ENCODE measurements around the gene DHX34. TPM values are rescaled to one million over a fixed set of nuclear protein-coding genes. Genes with fewer than 3 reads are reported as not detected.

The DHX34 gene
- total and polyA plus RNA-seq, 9 of the 15 experiments (the other 6 are each of a cell fraction or from before 2014, with no cell fraction given), result 0.36 to 42.0 (median 15.0) TPM

DNA sequence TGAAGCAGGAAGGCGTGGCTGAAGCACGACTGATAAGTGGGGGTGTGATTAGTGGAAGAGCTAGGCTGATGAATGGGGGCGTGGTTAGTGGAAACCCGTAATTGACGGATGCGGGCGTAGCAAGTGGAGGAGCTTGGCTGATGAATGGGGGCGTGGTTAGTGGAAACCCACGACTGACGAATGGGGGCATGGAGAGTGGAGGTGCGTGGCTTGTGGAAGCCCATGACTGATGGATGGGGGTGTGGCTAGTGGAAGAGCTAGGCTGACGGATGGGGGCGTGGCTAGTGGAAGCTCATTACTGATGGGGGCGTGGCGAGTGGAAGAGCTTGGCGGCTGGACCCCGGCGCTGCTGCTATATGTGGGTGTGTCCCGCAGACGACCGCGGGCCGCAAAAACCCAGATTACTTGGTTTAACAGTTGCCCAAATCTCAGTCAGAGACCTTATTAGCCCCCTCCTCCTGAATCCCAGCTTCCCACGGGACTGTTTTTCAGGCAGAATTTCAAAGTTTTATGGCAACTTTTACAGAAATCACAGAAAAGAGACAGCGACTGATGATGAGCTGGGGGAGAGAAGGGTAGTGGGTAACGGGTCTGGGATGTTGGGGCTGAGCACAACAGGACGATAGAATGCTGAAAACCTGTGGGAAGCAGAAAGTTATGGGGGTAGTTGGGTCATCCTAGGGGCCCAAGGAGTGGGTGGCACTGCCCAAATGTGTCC is 79.2 kb downstream of the DHX34 start (continued):
- TF ChIP-seq SIX5 (IDR thresholded peaks at IDR 0.05; ENCODE audit: borderline replicate concordance in 1 of 2, insufficient read depth in 1 of 2, low read depth in 1 of 2, low read length in 2 of 2) (no peak), NFATC3 (IDR thresholded peaks at IDR 0.05) (no peak), EHMT2 (IDR thresholded peaks at IDR 0.05) (no peak), CBFA2T2 (conservative IDR thresholded peaks at IDR 0.05) (no peak), CREM (IDR thresholded peaks at IDR 0.05; ENCODE audit: low read depth) (peak; percentile 44; the same call in 1 of the 2 replicates), EZH2 (IDR thresholded peaks at IDR 0.05; ENCODE audit: borderline replicate concordance, low read depth, low read length) (no peak), MTA3 (IDR thresholded peaks at IDR 0.05; ENCODE audit: borderline replicate concordance) (peak; percentile 10; the same call in 1 of the 2 replicates), E2F3 (CRISPR knock-in tag; IDR thresholded peaks at IDR 0.05) (no peak), ZNF12 (CRISPR knock-in tag; IDR thresholded peaks at IDR 0.05) (no peak), ZNF77 (CRISPR knock-in tag; IDR thresholded peaks at IDR 0.05) (no peak), NR4A1 (CRISPR knock-in tag; IDR thresholded peaks at IDR 0.05) (no peak), NR4A1 (tag; IDR thresholded peaks at IDR 0.05) (no peak), SRSF7 (optimal IDR thresholded peaks at IDR 0.05; ENCODE audit: low read depth, low read length) (no peak), NEUROD1 (IDR thresholded peaks at IDR 0.05; ENCODE audit: borderline replicate concordance, low read depth, low read length, partially characterized antibody) (peak; percentile 28), SREBF1 (IDR thresholded peaks at IDR 0.05; ENCODE audit: borderline replicate concordance, low read depth, low read length) (no peak), MIER1 (IDR thresholded peaks at IDR 0.05; ENCODE audit: low read depth) (no peak), HDGF (IDR thresholded peaks at IDR 0.05) (peak; percentile 96), THRAP3 (IDR thresholded peaks at IDR 0.05; ENCODE audit: borderline replicate concordance) (no peak), RBM39 (optimal IDR thresholded peaks at IDR 0.05; ENCODE audit: low read depth, low read length) (no peak), EWSR1 (IDR thresholded peaks at IDR 0.05; ENCODE audit: borderline replicate concordance, low read depth, partially characterized antibody) (no peak), LARP7 (IDR thresholded peaks at IDR 0.05) (no peak)
- TF ChIP-seq, protein P1, sequence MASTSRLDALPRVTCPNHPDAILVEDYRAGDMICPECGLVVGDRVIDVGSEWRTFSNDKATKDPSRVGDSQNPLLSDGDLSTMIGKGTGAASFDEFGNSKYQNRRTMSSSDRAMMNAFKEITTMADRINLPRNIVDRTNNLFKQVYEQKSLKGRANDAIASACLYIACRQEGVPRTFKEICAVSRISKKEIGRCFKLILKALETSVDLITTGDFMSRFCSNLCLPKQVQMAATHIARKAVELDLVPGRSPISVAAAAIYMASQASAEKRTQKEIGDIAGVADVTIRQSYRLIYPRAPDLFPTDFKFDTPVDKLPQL (IDR thresholded peaks at IDR 0.05; ENCODE audit: extremely low read depth, insufficient read length), result no peak
- TF ChIP-seq, protein P2, sequence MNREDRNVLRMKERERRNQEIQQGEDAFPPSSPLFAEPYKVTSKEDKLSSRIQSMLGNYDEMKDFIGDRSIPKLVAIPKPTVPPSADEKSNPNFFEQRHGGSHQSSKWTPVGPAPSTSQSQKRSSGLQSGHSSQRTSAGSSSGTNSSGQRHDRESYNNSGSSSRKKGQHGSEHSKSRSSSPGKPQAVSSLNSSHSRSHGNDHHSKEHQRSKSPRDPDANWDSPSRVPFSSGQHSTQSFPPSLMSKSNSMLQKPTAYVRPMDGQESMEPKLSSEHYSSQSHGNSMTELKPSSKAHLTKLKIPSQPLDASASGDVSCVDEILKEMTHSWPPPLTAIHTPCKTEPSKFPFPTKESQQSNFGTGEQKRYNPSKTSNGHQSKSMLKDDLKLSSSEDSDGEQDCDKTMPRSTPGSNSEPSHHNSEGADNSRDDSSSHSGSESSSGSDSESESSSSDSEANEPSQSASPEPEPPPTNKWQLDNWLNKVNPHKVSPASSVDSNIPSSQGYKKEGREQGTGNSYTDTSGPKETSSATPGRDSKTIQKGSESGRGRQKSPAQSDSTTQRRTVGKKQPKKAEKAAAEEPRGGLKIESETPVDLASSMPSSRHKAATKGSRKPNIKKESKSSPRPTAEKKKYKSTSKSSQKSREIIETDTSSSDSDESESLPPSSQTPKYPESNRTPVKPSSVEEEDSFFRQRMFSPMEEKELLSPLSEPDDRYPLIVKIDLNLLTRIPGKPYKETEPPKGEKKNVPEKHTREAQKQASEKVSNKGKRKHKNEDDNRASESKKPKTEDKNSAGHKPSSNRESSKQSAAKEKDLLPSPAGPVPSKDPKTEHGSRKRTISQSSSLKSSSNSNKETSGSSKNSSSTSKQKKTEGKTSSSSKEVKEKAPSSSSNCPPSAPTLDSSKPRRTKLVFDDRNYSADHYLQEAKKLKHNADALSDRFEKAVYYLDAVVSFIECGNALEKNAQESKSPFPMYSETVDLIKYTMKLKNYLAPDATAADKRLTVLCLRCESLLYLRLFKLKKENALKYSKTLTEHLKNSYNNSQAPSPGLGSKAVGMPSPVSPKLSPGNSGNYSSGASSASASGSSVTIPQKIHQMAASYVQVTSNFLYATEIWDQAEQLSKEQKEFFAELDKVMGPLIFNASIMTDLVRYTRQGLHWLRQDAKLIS (CRISPR knock-in tag; IDR thresholded peaks at IDR 0.05), result no peak
- TF ChIP-seq, protein P3, sequence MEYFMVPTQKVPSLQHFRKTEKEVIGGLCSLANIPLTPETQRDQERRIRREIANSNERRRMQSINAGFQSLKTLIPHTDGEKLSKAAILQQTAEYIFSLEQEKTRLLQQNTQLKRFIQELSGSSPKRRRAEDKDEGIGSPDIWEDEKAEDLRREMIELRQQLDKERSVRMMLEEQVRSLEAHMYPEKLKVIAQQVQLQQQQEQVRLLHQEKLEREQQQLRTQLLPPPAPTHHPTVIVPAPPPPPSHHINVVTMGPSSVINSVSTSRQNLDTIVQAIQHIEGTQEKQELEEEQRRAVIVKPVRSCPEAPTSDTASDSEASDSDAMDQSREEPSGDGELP (CRISPR knock-in tag; IDR thresholded peaks at IDR 0.05; ENCODE audit: borderline replicate concordance), result 0 out of 2 replicates have a peak, but pooled peaks have one; percentile 31
